ENCODE data around the gene IL17RD. TPM values are rescaled to one million over a fixed set of nuclear protein-coding genes. Genes with fewer than 3 reads are reported as not detected.

The IL17RD gene
- under 1 TPM; 0.31 to 0.69 TPM for polyA plus RNA-seq

- no peaks in the 10 kb centered on the region for H3K27me3 ChIP-seq (ENCODE audit: control insufficient read depth in 1 of 2, insufficient read depth in 2 of 2, low read length in 2 of 2)
- WGBS, 2 donors, result 0 to 1% methylated on average over 62 to 98 of the region's 98 CpGs
- no peaks in the 10 kb centered on the region for H3K9me3 ChIP-seq (ENCODE audit: control insufficient read depth in 2 of 2, insufficient read depth in 1 of 2, low read depth in 1 of 2, low read length in 1 of 2)
- peak within 1 kb of the TSS; percentile 60 to 77 for H3K4me3 ChIP-seq (ENCODE audit: low read depth in 1 of 2, low read length in 2 of 2)
- H3K4me1 ChIP-seq (ENCODE audit: control insufficient read depth in 2 of 2, insufficient read depth in 2 of 2, low read length in 1 of 2), result peaks cover 6 to 11% of the 10 kb centered on the region in 2 donors
- peaks cover 0 to 2% of the 10 kb centered on the region in 2 donors for H3K36me3 ChIP-seq (ENCODE audit: control insufficient read depth in 2 of 2, insufficient read depth in 2 of 2, low read length in 1 of 2)
- peak within 1 kb of the TSS in 1 of 2 donors; percentile 30 for H3K27ac ChIP-seq (ENCODE audit: low read depth in 2 of 2, low read length in 1 of 2)
These were observed at the start of gene IL17RD for GRCh38 chr3:57164657-57165573. TSS of gene IL17RD (minus strand) at chr3:57165353. CDS start at chr3:57165286, 67 bp downstream.

- no peak overlapping the region for H3K4me3 ChIP-seq (ENCODE audit: low read depth in 1 of 2, low read length in 2 of 2)
- H3K4me1 ChIP-seq (ENCODE audit: control insufficient read depth in 2 of 2, insufficient read depth in 2 of 2, low read length in 1 of 2), result no peaks in the 10 kb centered on the region
- H3K36me3 ChIP-seq (ENCODE audit: control insufficient read depth in 2 of 2, insufficient read depth in 2 of 2, low read length in 1 of 2), result no peaks in the 10 kb centered on the region
- H3K27me3 ChIP-seq (ENCODE audit: control insufficient read depth in 1 of 2, insufficient read depth in 2 of 2, low read length in 2 of 2), result no peaks in the 10 kb centered on the region
- 93 to 95% methylated on average over 2 of the region's 2 CpGs for WGBS, 2 donors
- no peaks in the 10 kb centered on the region for H3K9me3 ChIP-seq (ENCODE audit: control insufficient read depth in 2 of 2, insufficient read depth in 1 of 2, low read depth in 1 of 2, low read length in 1 of 2)
- H3K27ac ChIP-seq (ENCODE audit: low read depth in 2 of 2, low read length in 1 of 2), result no peak overlapping the region
These were observed 41.3 kb upstream of the IL17RD start for GRCh38 chr3:57206423-57206822.

- Histone ChIP-seq H3K27ac (ENCODE audit: low read depth in 2 of 2, low read length in 1 of 2) (no peak within 1 kb of the TSS), H3K4me1 (ENCODE audit: control insufficient read depth in 2 of 2, insufficient read depth in 2 of 2, low read length in 1 of 2) (no peaks in the 10 kb centered on the region), H3K36me3 (ENCODE audit: control insufficient read depth in 2 of 2, insufficient read depth in 2 of 2, low read length in 1 of 2) (no peaks in the 10 kb centered on the region), H3K9me3 (ENCODE audit: control insufficient read depth in 2 of 2, insufficient read depth in 1 of 2, low read depth in 1 of 2, low read length in 1 of 2) (no peaks in the 10 kb centered on the region), H3K27me3 (ENCODE audit: control insufficient read depth in 1 of 2, insufficient read depth in 2 of 2, low read length in 2 of 2) (no peaks in the 10 kb centered on the region), H3K4me3 (ENCODE audit: low read depth in 1 of 2, low read length in 2 of 2) (no peak within 1 kb of the TSS)
- WGBS, 2 donors, result 63 to 64% methylated on average over 4 of the region's 4 CpGs
These were observed 34.7 kb upstream of the IL17RD start, which contains the start of gene HESX1 for GRCh38 chr3:57199895-57200297. TSS of gene HESX1 (minus strand) at chr3:57199978. CDS start at chr3:57199918, 60 bp downstream.

GRCh38 chr3:57194641-57195040, 29.5 kb upstream of the IL17RD start:
- Histone ChIP-seq H3K36me3 (ENCODE audit: control insufficient read depth in 2 of 2, insufficient read depth in 2 of 2, low read length in 1 of 2) (no peaks in the 10 kb centered on the region), H3K27ac (ENCODE audit: low read depth in 2 of 2, low read length in 1 of 2) (no peak overlapping the region), H3K9me3 (ENCODE audit: control insufficient read depth in 2 of 2, insufficient read depth in 1 of 2, low read depth in 1 of 2, low read length in 1 of 2) (no peaks in the 10 kb centered on the region), H3K27me3 (ENCODE audit: control insufficient read depth in 1 of 2, insufficient read depth in 2 of 2, low read length in 2 of 2) (no peaks in the 10 kb centered on the region), H3K4me3 (ENCODE audit: low read depth in 1 of 2, low read length in 2 of 2) (no peak overlapping the region), H3K4me1 (ENCODE audit: control insufficient read depth in 2 of 2, insufficient read depth in 2 of 2, low read length in 1 of 2) (no peaks in the 10 kb centered on the region)
- 90 to 93% methylated on average over 4 of the region's 4 CpGs for WGBS, 2 donors

- no peak overlapping the region for H3K27ac ChIP-seq (ENCODE audit: low read depth in 2 of 2, low read length in 1 of 2)
- no peaks in the 10 kb centered on the region for H3K36me3 ChIP-seq (ENCODE audit: control insufficient read depth in 2 of 2, insufficient read depth in 2 of 2, low read length in 1 of 2)
- H3K4me1 ChIP-seq (ENCODE audit: control insufficient read depth in 2 of 2, insufficient read depth in 2 of 2, low read length in 1 of 2), result no peaks in the 10 kb centered on the region
- 90 to 96% methylated on average over 3 of the region's 3 CpGs for WGBS, 2 donors
- H3K27me3 ChIP-seq (ENCODE audit: control insufficient read depth in 1 of 2, insufficient read depth in 2 of 2, low read length in 2 of 2), result no peaks in the 10 kb centered on the region
- H3K4me3 ChIP-seq (ENCODE audit: low read depth in 1 of 2, low read length in 2 of 2), result no peak overlapping the region
- no peaks in the 10 kb centered on the region for H3K9me3 ChIP-seq (ENCODE audit: control insufficient read depth in 2 of 2, insufficient read depth in 1 of 2, low read depth in 1 of 2, low read length in 1 of 2)
These were observed 26.9 kb upstream of the IL17RD start for GRCh38 chr3:57192028-57192427.

GRCh38 chr3:57184526-57184925, 19.4 kb upstream of the IL17RD start:
- H3K36me3 ChIP-seq (ENCODE audit: control insufficient read depth in 2 of 2, insufficient read depth in 2 of 2, low read length in 1 of 2), result no peaks in the 10 kb centered on the region
- no peaks in the 10 kb centered on the region for H3K9me3 ChIP-seq (ENCODE audit: control insufficient read depth in 2 of 2, insufficient read depth in 1 of 2, low read depth in 1 of 2, low read length in 1 of 2)
- H3K4me1 ChIP-seq (ENCODE audit: control insufficient read depth in 2 of 2, insufficient read depth in 2 of 2, low read length in 1 of 2), result no peaks in the 10 kb centered on the region
- no peaks in the 10 kb centered on the region for H3K27me3 ChIP-seq (ENCODE audit: control insufficient read depth in 1 of 2, insufficient read depth in 2 of 2, low read length in 2 of 2)
- H3K27ac ChIP-seq (ENCODE audit: low read depth in 2 of 2, low read length in 1 of 2), result no peak overlapping the region
- 30 to 48% methylated on average over 6 of the region's 6 CpGs for WGBS, 2 donors
- H3K4me3 ChIP-seq (ENCODE audit: low read depth in 1 of 2, low read length in 2 of 2), result no peak overlapping the region

- no peaks in the 10 kb centered on the region for H3K27me3 ChIP-seq (ENCODE audit: control insufficient read depth in 1 of 2, insufficient read depth in 2 of 2, low read length in 2 of 2)
- no peaks in the 10 kb centered on the region for H3K9me3 ChIP-seq (ENCODE audit: control insufficient read depth in 2 of 2, insufficient read depth in 1 of 2, low read depth in 1 of 2, low read length in 1 of 2)
- H3K4me3 ChIP-seq (ENCODE audit: low read depth in 1 of 2, low read length in 2 of 2), result no peak overlapping the region
- H3K4me1 ChIP-seq (ENCODE audit: control insufficient read depth in 2 of 2, insufficient read depth in 2 of 2, low read length in 1 of 2), result no peaks in the 10 kb centered on the region
- H3K27ac ChIP-seq (ENCODE audit: low read depth in 2 of 2, low read length in 1 of 2), result no peak overlapping the region
- WGBS, 2 donors, result 52 to 55% methylated on average over 5 of the region's 5 CpGs
- no peaks in the 10 kb centered on the region for H3K36me3 ChIP-seq (ENCODE audit: control insufficient read depth in 2 of 2, insufficient read depth in 2 of 2, low read length in 1 of 2)
These were observed 14.6 kb upstream of the IL17RD start for GRCh38 chr3:57179580-57180410.

- Histone ChIP-seq H3K9me3 (ENCODE audit: control insufficient read depth in 2 of 2, insufficient read depth in 1 of 2, low read depth in 1 of 2, low read length in 1 of 2) (no peaks in the 10 kb centered on the region), H3K36me3 (ENCODE audit: control insufficient read depth in 2 of 2, insufficient read depth in 2 of 2, low read length in 1 of 2) (no peaks in the 10 kb centered on the region), H3K4me1 (ENCODE audit: control insufficient read depth in 2 of 2, insufficient read depth in 2 of 2, low read length in 1 of 2) (no peaks in the 10 kb centered on the region), H3K27me3 (ENCODE audit: control insufficient read depth in 1 of 2, insufficient read depth in 2 of 2, low read length in 2 of 2) (no peaks in the 10 kb centered on the region), H3K27ac (ENCODE audit: low read depth in 2 of 2, low read length in 1 of 2) (no peak overlapping the region), H3K4me3 (ENCODE audit: low read depth in 1 of 2, low read length in 2 of 2) (no peak overlapping the region)
- WGBS, 2 donors, result 71 to 82% methylated on average over 1 of the region's 1 CpG
These were observed 10.9 kb upstream of the IL17RD start for GRCh38 chr3:57176045-57176444.

- Histone ChIP-seq H3K4me3 (ENCODE audit: low read depth in 1 of 2, low read length in 2 of 2) (no peak overlapping the region), H3K4me1 (ENCODE audit: control insufficient read depth in 2 of 2, insufficient read depth in 2 of 2, low read length in 1 of 2) (peaks cover 3% of the 10 kb centered on the region in 2 donors), H3K27me3 (ENCODE audit: control insufficient read depth in 1 of 2, insufficient read depth in 2 of 2, low read length in 2 of 2) (no peaks in the 10 kb centered on the region), H3K9me3 (ENCODE audit: control insufficient read depth in 2 of 2, insufficient read depth in 1 of 2, low read depth in 1 of 2, low read length in 1 of 2) (no peaks in the 10 kb centered on the region), H3K36me3 (ENCODE audit: control insufficient read depth in 2 of 2, insufficient read depth in 2 of 2, low read length in 1 of 2) (no peaks in the 10 kb centered on the region), H3K27ac (ENCODE audit: low read depth in 2 of 2, low read length in 1 of 2) (no peak overlapping the region)
- WGBS, 2 donors, result 62 to 64% methylated on average over 2 of the region's 2 CpGs
These were observed 8.5 kb upstream of the IL17RD start for GRCh38 chr3:57173687-57174086.

Measured in esophagus (tissue), 2 donors.